ENCODE data around the gene RIMBP2.

The RIMBP2 gene

GRCh38 chr12:130571089-130571488 is 145.0 kb downstream of the RIMBP2 start:
- Histone ChIP-seq H3K27me3 (ENCODE audit: control insufficient read depth, insufficient read depth, low read length) (no peaks in the 10 kb centered on the region), H3K4me2 (ENCODE audit: low read length) (no peak overlapping the region), H3K79me2 (peaks cover 6% of the 10 kb centered on the region), H3K27ac (no peak overlapping the region), H3K36me3 (ENCODE audit: control insufficient read depth, insufficient read depth, low read length) (no peaks in the 10 kb centered on the region), H3K4me3 (ENCODE audit: low read depth, low read length) (no peak overlapping the region), H2AFZ (no peak overlapping the region), H3K4me1 (peaks cover 13% of the 10 kb centered on the region), H3K9ac (no peak overlapping the region), H3K9me3 (ENCODE audit: control insufficient read depth, low read length) (no peaks in the 10 kb centered on the region)
- no peak for TF ChIP-seq CTCF (IDR thresholded peaks at IDR 0.05)

- no peak for TF ChIP-seq CTCF (IDR thresholded peaks at IDR 0.05)
- Histone ChIP-seq H3K4me2 (ENCODE audit: low read length) (no peak overlapping the region), H3K4me3 (ENCODE audit: low read depth, low read length) (no peak overlapping the region), H3K36me3 (ENCODE audit: control insufficient read depth, insufficient read depth, low read length) (no peaks in the 10 kb centered on the region), H3K79me2 (peaks cover 1% of the 10 kb centered on the region), H3K27me3 (ENCODE audit: control insufficient read depth, insufficient read depth, low read length) (no peaks in the 10 kb centered on the region), H2AFZ (no peak overlapping the region), H3K9me3 (ENCODE audit: control insufficient read depth, low read length) (no peaks in the 10 kb centered on the region), H3K27ac (no peak overlapping the region), H3K9ac (no peak overlapping the region), H3K4me1 (peaks cover 13% of the 10 kb centered on the region)
Measured at GRCh38 chr12:130569521-130569920, 146.6 kb downstream of the RIMBP2 start.

- no peak overlapping the region for H3K4me3 ChIP-seq (ENCODE audit: low read depth, low read length)
- no peaks in the 10 kb centered on the region for H3K27me3 ChIP-seq (ENCODE audit: control insufficient read depth, insufficient read depth, low read length)
- H3K36me3 ChIP-seq (ENCODE audit: control insufficient read depth, insufficient read depth, low read length), result no peaks in the 10 kb centered on the region
- H3K9ac ChIP-seq, result no peak overlapping the region
- peaks cover 7% of the 10 kb centered on the region for H3K4me1 ChIP-seq
- H3K9me3 ChIP-seq (ENCODE audit: control insufficient read depth, low read length), result no peaks in the 10 kb centered on the region
- H3K4me2 ChIP-seq (ENCODE audit: low read length), result no peak overlapping the region
- H3K79me2 ChIP-seq, result peaks cover 4% of the 10 kb centered on the region
- no peak for TF ChIP-seq CTCF (IDR thresholded peaks at IDR 0.05)
- no peak overlapping the region for H2AFZ ChIP-seq
- H3K27ac ChIP-seq, result no peak overlapping the region
Measured at GRCh38 chr12:130568501-130568900, 147.6 kb downstream of the RIMBP2 start.

- Histone ChIP-seq H3K9me3 (ENCODE audit: control insufficient read depth, low read length) (no peaks in the 10 kb centered on the region), H2AFZ (no peak overlapping the region), H3K4me1 (peaks cover 8% of the 10 kb centered on the region), H3K36me3 (ENCODE audit: control insufficient read depth, insufficient read depth, low read length) (no peaks in the 10 kb centered on the region), H3K4me2 (ENCODE audit: low read length) (no peak overlapping the region), H3K9ac (no peak overlapping the region), H3K79me2 (peaks cover 4% of the 10 kb centered on the region), H3K4me3 (ENCODE audit: low read depth, low read length) (no peak overlapping the region), H3K27me3 (ENCODE audit: control insufficient read depth, insufficient read depth, low read length) (no peaks in the 10 kb centered on the region), H3K27ac (no peak overlapping the region)
- no peak for TF ChIP-seq CTCF (IDR thresholded peaks at IDR 0.05)
Measured at GRCh38 chr12:130568041-130568440, 148.1 kb downstream of the RIMBP2 start.

GRCh38 chr12:130566446-130567155 is 149.5 kb downstream of the RIMBP2 start:
- Histone ChIP-seq H3K27me3 (ENCODE audit: control insufficient read depth, insufficient read depth, low read length) (no peaks in the 10 kb centered on the region), H3K36me3 (ENCODE audit: control insufficient read depth, insufficient read depth, low read length) (no peaks in the 10 kb centered on the region), H3K27ac (no peak overlapping the region), H3K4me2 (ENCODE audit: low read length) (no peak overlapping the region), H3K4me1 (peaks cover 9% of the 10 kb centered on the region), H3K9ac (no peak overlapping the region), H3K4me3 (ENCODE audit: low read depth, low read length) (no peak overlapping the region), H2AFZ (no peak overlapping the region), H3K9me3 (ENCODE audit: control insufficient read depth, low read length) (no peaks in the 10 kb centered on the region), H3K79me2 (peaks cover 4% of the 10 kb centered on the region)
- no peak for TF ChIP-seq CTCF (IDR thresholded peaks at IDR 0.05)

Measured in parathyroid adenoma (tissue), 2 donors.